Loucy (cell line): ENCODE measurements around the gene DCLK2.

Experiments used
- H2AFZ ChIP-seq: fragments of 200-600 bp; sonication (generic); 2 replicates; pipeline ENCODE4 v1.6.0; 2016; ENCODE audit warnings: antibody characterized with exemption, mild to moderate bottlenecking, low read length, moderate library complexity
- H3F3A ChIP-seq: fragments of 200-600 bp; 2 replicates; pipeline ENCODE4 v1.6.0; 2016; ENCODE audit warnings: antibody characterized with exemption, low read depth, mild to moderate bottlenecking
- H3K27me3 ChIP-seq: fragments of 200-600 bp; sonication (generic); 2 replicates; pipeline ENCODE4 v1.6.1; 2014; ENCODE audit warnings: low read length, mild to moderate bottlenecking; ENCODE audit not compliant: insufficient read depth, poor library complexity, severe bottlenecking
- H3K36me3 ChIP-seq: fragments of 200-600 bp; sonication (generic); 2 replicates; pipeline ENCODE4 v1.6.1; 2016; ENCODE audit warnings: low read length; ENCODE audit not compliant: insufficient read depth
- H3K4me1 ChIP-seq: fragments of 200-600 bp; sonication (generic); 2 replicates; pipeline ENCODE4 v1.5.1; 2014; ENCODE audit warnings: low read length, mild to moderate bottlenecking; ENCODE audit not compliant: insufficient read depth, poor library complexity, severe bottlenecking
- H3K4me2 ChIP-seq: fragments of 200-600 bp; sonication (generic); 2 replicates; pipeline ENCODE4 v1.6.0; 2014; ENCODE audit warnings: antibody characterized with exemption, low read length, low read depth, mild to moderate bottlenecking; ENCODE audit not compliant: poor library complexity, severe bottlenecking
- H3K4me3 ChIP-seq: fragments of 200-600 bp; sonication (generic); 2 replicates; pipeline ENCODE4 v1.5.1; 2014; ENCODE audit warnings: low read length, mild to moderate bottlenecking, mixed read lengths; ENCODE audit not compliant: poor library complexity, severe bottlenecking
- H3K79me2 ChIP-seq: fragments of 200-600 bp; sonication (generic); 2 replicates; pipeline ENCODE4 v1.6.1; 2014; ENCODE audit warnings: low read length; ENCODE audit not compliant: insufficient read depth
- H3K9ac ChIP-seq: fragments of 200-600 bp; sonication (generic); 2 replicates; pipeline ENCODE4 v1.6.0; 2014; ENCODE audit warnings: mild to moderate bottlenecking, low read depth, low read length, moderate library complexity; ENCODE audit not compliant: poor library complexity, severe bottlenecking
- H3K9me2 ChIP-seq: fragments of 200-600 bp; sonication (generic); replicated peaks from 2 replicates; pipeline ENCODE4 v1.6.1; 2016; ENCODE audit warnings: low read depth, low read length, mixed read lengths
- H3K9me3 ChIP-seq: fragments of 200-600 bp; sonication (generic); 2 replicates; pipeline ENCODE4 v1.6.1; 2014; ENCODE audit warnings: mild to moderate bottlenecking, antibody characterized with exemption, low read length, low read depth; ENCODE audit not compliant: insufficient read depth
- H4K20me1 ChIP-seq: fragments of 200-600 bp; sonication (generic); 2 replicates; pipeline ENCODE4 v1.6.0; 2014; ENCODE audit warnings: antibody characterized with exemption, low read length, mild to moderate bottlenecking; ENCODE audit not compliant: insufficient read depth, poor library complexity, severe bottlenecking
- EZH2phosphoT487 ChIP-seq: fragments of 200-600 bp; IDR thresholded peaks from 2 replicates; pipeline ENCODE4 v1.6.1; 2018; ENCODE audit warnings: antibody characterized with exemption, mild to moderate bottlenecking, moderate library complexity, borderline replicate concordance
- TF ChIP-seq, protein P1 (sequence below): fragments of 200-600 bp; sonication (generic); conservative IDR thresholded peaks from 2 replicates; pipeline ENCODE4 v1.5.1; 2014; ENCODE audit warnings: mild to moderate bottlenecking, antibody characterized with exemption, low read length

The DCLK2 gene

DNA sequence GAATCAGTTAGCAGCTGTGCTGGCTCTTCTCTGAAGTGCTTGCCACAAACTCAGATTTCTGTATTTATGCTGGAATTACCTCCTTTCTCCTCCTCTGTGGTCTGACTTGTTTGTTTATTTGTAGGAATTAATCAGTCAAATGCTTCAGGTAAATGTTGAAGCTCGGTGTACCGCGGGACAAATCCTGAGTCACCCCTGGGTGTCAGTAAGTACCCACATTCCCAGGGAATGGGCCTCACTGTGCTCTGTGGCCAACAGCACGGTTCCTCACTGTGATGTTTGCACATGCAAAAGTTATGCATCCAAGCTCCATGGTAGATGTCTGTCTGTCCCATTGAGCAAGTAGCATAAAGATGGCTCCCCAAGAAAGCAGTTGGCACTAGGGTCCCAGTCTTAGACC is 169.9 kb downstream of the DCLK2 start:
- Histone ChIP-seq H3K4me2 (no peak overlapping the region), H3K4me3 (no peak overlapping the region), H3K36me3 (no peaks in the 10 kb centered on the region), H3K79me2 (no peaks in the 10 kb centered on the region), H3F3A (0 out of 2 replicates have a peak, but pooled peaks cover 5% of the 10 kb centered on the region), H3K27me3 (no peaks in the 10 kb centered on the region), H4K20me1 (no peaks in the 10 kb centered on the region), H3K4me1 (no peaks in the 10 kb centered on the region), H2AFZ (no peak overlapping the region), H3K9me3 (no peaks in the 10 kb centered on the region), H3K9me2 (no peaks in the 10 kb centered on the region), H3K9ac (no peak overlapping the region)
- TF ChIP-seq, protein P1, sequence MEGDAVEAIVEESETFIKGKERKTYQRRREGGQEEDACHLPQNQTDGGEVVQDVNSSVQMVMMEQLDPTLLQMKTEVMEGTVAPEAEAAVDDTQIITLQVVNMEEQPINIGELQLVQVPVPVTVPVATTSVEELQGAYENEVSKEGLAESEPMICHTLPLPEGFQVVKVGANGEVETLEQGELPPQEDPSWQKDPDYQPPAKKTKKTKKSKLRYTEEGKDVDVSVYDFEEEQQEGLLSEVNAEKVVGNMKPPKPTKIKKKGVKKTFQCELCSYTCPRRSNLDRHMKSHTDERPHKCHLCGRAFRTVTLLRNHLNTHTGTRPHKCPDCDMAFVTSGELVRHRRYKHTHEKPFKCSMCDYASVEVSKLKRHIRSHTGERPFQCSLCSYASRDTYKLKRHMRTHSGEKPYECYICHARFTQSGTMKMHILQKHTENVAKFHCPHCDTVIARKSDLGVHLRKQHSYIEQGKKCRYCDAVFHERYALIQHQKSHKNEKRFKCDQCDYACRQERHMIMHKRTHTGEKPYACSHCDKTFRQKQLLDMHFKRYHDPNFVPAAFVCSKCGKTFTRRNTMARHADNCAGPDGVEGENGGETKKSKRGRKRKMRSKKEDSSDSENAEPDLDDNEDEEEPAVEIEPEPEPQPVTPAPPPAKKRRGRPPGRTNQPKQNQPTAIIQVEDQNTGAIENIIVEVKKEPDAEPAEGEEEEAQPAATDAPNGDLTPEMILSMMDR: no peak
- TF ChIP-seq EZH2phosphoT487: no peak

DNA sequence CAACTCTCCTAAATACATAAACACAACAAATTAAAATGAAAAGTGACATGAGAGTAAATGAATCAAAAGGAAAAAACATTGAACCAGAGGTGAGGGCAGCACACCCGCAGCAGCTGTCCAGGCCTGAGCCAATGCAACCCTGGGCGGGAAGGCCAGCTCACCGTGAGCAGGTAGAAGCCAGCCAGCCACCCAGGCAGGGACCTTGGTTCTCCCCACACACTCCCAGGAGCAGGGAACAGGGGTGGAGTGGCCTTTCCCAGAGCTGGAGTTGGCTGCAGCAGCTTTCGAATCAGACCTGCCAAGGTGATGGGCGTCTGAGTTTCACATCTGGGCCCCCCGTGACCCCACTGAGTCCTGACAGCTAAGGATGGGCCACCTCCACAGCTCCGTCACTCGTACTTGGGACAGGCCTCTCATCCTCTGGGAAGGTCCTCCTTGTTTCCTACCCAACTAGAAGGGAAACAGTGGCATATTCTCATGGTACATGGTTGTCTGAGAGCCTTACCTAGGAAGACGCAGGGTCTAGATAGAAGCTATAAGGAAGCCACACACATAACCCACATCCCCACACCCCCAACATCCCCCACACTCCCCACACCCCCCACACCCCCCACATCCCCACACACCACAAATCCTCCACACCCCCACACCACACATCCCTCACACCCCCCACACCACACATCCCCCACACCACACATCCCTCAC is 172.2 kb downstream of the DCLK2 start:
- Histone ChIP-seq H3K9ac (no peak overlapping the region), H3F3A (0 out of 2 replicates have a peak, but pooled peaks cover 5% of the 10 kb centered on the region), H3K27me3 (no peaks in the 10 kb centered on the region), H3K4me2 (no peak overlapping the region), H3K4me3 (no peak overlapping the region), H4K20me1 (no peaks in the 10 kb centered on the region), H3K4me1 (no peaks in the 10 kb centered on the region), H3K9me2 (no peaks in the 10 kb centered on the region), H3K79me2 (no peaks in the 10 kb centered on the region), H2AFZ (no peak overlapping the region), H3K9me3 (no peaks in the 10 kb centered on the region), H3K36me3 (no peaks in the 10 kb centered on the region)
- no peak for TF ChIP-seq EZH2phosphoT487
- TF ChIP-seq, protein P1: no peak

DNA sequence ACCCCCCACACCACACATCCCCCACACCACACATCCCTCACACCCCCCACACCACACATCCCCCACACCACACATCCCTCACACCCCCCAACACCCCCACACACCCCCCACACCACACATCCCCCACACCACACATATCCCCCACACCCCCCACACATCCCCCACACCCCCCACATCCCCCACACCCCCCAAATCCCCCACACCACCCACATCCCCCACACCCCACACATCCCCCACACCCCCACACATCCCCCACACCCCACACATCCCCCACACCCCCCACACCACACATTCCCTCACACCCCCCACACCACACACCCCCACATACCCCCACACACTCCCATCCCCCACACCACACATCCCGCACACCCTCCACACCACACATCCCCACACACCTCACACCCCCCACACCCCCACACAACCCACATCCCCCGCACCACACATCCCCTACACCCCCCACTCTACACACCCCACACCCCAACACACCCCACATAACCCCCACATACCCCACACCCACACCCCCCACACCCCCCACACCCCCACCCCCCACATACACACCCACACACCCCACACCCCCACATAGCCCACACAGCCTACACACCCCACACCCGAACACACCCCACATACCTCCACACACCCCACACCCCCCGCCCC is 172.9 kb downstream of the DCLK2 start:
- Histone ChIP-seq H3F3A (0 out of 2 replicates have a peak, but pooled peaks cover 5% of the 10 kb centered on the region), H3K27me3 (no peaks in the 10 kb centered on the region), H3K36me3 (no peaks in the 10 kb centered on the region), H3K9me2 (no peaks in the 10 kb centered on the region), H3K79me2 (no peaks in the 10 kb centered on the region), H3K4me3 (no peak overlapping the region), H3K9me3 (no peaks in the 10 kb centered on the region), H4K20me1 (no peaks in the 10 kb centered on the region), H3K4me2 (no peak overlapping the region), H3K9ac (no peak overlapping the region), H3K4me1 (no peaks in the 10 kb centered on the region), H2AFZ (no peak overlapping the region)
- no peak for TF ChIP-seq EZH2phosphoT487
- TF ChIP-seq, protein P1: no peak
